Activated CD4-positive, alpha-beta T cell treated with anti-CD3 and anti-CD28 coated beads for 24 hours (primary cell): ENCODE data around the gene KCTD5.

ENCODE experiments used
- DNase-seq, 2 donors: peaks; one replicate each; pipeline ENCODE4 v3.0.0-alpha.2; 2020; ENCODE audit warnings: low read depth in 2 of 2

Gene KCTD5

DNA sequence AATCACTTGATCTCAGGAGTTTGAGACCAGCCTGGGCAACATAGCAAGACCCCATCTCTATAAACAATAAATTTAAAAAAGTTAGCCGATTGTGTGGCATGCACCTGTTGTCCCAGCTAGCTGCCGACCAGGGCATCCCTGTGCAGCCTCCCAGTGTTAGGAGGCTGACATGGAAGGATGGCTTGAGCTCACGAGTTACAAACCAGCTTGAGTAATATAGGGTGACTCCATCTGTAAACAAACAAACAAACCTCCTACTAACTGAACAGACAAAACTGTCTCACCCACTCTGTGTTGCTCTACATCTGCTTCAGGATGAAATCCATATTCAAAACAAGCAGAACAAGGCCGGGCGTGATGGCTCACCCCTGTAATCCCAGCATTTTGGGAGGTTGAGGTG lies 44.6 kb downstream of the KCTD5 start:
- no peak for DNase-seq

DNA sequence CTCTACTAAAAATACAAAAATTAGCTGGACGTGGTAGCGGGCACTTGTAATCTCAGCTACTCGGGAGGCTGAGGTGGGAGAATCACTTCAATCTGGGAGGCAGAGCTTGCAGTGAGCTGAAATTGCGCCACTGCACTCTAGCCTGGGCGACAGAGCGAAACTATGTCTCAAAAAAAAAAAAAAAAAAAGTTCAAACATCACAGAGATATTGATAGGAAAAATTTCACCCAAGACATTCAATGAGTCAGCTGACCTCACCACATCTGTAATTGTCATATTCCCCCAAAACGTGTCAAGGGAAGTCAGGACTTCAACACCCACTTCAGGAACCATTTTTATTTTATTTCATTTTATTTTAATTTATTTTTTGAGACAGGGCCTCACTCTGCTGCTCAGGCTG lies 45.7 kb downstream of the KCTD5 start:
- DNase-seq: no peak

GRCh38 chr16:2734844-2735515 lies 52.7 kb downstream of the KCTD5 start:
- no peak for DNase-seq

DNA sequence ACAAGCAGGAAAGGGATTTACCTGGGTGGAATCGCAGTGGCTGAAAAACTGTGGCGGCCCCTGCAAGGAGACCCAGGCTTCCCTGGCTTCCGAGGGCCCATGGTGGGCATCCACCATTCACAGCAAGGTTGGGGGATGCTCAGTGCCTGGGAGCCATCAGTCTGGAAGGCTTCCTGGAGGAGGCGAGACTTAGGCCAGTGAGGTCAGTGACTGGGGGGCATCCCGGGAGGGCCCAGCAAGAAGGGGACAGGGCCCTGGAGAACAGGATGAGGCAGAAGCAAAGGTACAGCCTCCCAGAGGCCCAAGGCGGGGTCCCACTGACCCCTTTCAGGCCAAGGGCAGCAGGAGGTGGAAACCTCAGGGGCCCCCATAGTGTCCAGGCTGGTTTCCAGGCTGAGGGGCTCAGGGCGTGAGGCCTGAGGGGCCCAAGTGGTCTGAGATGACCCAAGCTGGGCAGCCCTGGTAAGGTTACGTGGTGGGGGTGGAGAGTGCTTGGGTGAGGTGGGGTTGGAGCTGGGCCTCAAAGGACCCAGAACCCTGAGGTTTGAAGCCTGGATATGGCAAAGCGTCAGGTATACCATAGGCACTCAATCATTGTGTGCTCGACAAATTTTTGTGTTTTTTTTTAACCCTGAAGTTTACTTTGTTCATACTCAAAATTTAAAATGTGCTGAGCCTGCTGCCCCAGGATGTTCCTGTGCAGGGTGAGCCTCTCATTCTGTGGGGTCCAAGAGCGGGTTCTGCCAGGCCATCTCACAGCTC lies 54.3 kb downstream of the KCTD5 start:
- DNase-seq: no peak

DNA sequence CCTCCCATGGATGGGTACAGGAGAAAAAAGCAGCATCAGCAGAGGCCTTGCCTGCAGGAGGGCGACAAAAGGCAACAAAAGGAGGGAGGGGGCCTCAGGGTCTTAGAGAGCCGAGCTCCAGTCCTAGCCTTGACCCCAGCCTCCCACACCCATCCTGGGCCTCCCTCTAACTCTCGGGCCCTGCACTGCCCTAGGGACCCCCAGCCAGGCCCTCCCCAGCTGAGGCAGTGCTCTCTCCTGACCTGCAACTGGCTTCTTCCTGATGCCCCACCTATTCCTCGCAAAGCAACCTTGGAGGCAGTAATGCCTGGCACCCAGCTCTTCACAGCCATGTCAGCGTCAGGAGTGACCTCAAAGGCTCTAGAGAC lies 54.9 kb downstream of the KCTD5 start:
- no peak for DNase-seq

- DNase-seq: no peak
Measured at GRCh38 chr16:2737895-2738418, 55.6 kb downstream of the KCTD5 start.

DNA sequence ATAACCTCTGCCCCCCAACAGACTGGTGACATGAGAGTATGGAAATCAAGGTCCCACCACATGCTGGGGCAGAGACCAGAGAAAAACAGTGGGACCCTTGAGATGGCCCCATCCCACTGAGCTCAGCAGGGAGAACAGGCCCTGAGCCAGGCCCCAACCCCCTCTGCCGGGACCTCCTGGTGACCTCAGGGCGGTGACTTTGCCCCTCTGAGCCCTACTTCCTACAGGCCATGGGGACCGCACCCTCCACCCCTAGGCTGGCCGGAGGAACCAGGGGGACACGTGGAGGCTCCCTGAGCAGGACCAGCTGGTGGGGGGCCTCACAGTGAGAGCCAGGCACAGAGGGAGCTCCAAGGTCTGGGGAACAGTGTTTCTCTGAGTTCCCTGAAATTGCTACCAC lies 56.3 kb downstream of the KCTD5 start:
- DNase-seq: no peak

DNA sequence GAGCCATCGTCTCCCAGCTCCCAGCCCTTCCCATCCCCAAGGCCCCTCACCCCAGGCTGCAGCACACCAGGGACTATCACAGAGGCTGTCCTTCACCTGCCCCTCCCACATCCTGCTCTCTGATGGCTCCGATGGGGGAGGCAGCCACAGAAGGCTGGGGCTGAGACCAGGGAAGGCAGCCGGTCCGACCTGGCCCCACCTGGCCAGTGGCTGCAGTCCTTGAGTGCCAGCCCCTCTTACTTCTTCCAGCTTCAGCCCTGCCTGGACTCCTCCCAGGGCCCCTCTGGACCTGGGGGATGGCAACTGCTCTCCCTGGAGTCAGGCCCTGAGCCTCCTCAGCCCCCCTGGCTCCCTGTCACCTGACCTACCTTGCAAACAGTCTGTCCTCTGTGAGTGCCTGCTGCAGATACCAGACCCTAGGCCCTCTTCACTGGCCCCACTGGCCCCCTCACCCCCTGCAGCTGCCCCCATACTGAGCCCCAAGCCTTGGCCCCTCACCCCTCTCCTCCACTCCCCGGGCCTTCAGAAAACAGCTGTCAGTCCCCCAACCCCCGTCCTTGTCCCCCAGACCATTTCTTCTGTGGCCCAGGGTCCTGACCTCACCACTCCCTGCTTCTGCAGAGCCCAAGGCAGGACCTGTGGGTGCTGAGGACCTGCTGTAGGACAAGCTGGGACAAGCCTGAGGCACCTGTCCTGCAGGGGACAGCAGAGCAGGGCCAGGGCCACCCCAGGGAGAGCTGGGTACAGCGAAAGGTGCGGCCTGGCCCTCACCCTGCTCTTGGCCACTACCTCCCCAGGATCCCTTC lies 57.5 kb downstream of the KCTD5 start:
- no peak for DNase-seq

- DNase-seq: no peak
Measured at GRCh38 chr16:2740476-2740875, 58.2 kb downstream of the KCTD5 start.

DNA sequence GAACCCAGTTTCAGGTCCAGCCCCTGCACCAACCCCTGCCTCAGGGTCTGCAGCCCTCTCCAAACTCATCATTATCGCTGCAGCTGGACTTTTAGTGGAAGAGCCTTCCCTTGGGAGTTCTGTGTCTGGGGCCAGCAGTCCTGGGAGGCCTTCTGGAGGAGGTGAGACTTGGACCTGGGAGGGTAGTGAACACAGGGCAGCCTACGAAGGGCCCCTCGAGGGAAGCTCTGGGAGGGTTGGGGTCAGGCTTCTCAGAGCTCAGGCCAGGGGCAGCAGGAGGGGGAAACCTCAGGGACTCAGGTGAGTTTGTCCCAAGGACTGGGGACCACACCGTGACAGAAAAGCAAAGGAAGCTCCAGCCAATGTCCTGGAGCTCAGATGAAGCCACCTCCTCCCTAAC lies 58.8 kb downstream of the KCTD5 start:
- no peak for DNase-seq

- DNase-seq: no peak
Measured at GRCh38 chr16:2742323-2743006, 60.1 kb downstream of the KCTD5 start.

DNA sequence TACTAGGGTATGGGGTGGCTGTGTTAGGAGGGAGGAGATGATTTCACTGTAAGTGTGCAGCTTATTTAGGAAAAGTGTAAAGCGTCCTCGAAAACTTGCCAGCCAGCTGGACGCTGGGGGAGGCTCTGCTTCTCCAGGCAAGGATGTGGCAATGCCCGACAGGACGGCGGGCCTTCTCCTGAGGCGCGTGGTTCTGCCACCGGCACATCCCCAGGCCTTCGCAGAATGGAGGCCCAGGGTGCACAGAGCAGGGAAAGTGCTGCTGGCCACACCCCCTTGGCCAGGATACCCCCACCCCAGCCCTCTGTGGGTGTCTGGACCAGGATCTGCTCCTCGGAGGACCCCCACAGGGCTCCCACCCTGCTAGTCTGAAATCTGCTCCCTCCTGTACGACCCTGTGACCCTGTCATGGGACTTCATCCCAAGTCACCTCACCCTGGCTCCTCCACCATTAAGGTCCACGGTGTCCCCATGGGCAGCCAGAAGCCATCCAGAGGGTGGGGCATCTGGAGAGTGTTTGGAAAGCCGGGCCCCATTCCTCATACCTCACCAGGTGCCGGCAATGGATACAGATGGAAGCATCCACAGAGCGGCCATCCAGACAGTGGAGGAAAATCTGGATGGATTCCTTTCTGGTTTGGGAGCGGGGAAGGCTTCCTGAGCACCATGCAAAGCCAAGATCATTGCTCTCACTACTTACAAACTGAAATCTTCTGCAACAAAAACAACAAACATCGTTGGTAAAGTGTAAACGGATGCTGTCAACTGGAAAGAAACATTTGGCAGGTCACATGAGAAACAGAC lies 60.9 kb downstream of the KCTD5 start:
- DNase-seq: no peak

DNA sequence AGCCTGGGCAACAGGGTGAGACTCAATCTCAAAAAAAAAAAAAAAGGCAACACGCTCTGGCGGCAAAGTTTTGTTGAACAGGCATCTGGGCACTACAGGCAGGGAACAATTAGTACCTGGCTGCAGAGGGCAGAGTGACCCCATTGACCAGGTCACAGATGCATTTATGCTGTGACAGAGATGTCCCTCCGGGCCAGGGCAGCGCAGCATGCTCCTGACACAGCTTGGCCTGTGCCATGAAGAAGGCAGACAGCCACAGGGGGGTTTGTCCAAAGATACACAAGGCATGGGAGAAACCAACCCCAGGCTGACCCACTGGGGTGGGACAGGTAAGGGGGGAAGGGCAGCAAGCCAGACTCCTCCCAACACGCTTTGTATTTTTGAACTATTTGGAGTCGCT lies 62.4 kb downstream of the KCTD5 start:
- no peak for DNase-seq

- no peak for DNase-seq
Measured at GRCh38 chr16:2745116-2745890, 63.0 kb downstream of the KCTD5 start.

DNA sequence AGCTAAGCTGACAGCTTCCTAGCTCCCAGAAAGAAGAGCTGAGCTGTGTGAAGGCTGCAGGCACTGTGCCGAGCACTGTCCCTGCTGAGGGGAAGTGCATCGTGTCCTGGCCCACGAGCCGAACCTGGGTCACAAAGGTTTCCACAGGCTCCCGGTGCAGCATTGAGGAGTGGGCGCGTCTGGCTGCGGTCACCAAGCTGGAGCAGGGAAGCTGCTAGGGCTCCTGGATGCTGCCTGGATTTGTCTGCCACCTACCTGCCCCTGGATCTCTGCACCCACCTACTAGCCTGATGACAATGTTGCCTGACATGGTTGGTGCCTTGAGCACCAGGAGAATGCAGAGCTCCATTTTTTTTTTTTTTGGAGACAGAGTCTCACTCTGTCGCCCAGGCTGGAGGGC lies 63.6 kb downstream of the KCTD5 start:
- no peak for DNase-seq

DNA sequence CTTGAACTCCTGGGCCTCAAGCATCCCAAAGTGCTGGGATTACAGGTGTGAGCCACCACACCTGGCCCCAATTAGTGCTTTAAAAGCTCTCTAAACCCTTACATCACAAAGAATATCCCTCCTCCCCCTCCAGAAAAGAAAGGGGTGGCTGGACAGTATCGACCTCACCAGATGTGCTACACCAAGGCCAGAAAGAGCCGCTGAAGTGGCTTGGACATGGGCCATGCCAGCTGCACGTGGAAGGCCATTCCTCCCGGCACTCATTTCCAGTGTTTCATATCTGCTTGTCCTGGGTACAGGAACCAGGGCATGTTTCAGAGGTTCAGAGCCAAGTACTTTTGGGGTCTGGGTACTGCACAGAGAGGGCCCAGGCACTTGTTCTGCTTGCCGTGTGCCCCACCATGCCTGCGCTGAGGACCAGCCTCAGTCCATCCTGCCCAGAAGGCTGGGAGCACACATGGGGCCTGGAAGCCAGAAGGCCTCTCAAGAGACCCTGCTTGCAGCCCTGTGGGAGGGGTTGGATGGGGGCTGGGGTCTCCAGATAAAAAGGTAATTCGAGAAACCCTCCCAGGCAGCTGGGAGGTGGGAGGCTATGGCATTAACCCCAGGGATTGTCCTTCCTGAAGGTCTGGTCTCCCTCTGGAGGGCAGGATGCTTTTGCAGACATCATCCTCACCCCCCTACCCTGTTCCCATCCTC lies 66.6 kb downstream of the KCTD5 start:
- no peak for DNase-seq

GRCh38 chr16:2749476-2749875 lies 67.2 kb downstream of the KCTD5 start:
- no peak for DNase-seq

- no peak for DNase-seq
Measured at GRCh38 chr16:2749936-2750335, 67.6 kb downstream of the KCTD5 start.

GRCh38 chr16:2751577-2752034 lies 69.3 kb downstream of the KCTD5 start:
- DNase-seq: no peak
